Stimulated activated CD8-positive, alpha-beta memory T cell treated with anti-CD3 and anti-CD28 coated beads, Interleukin-15, amount 100 ng/mL, for 1 hour (primary cell): Measurements from ENCODE around the gene FAM114A1.

Experiments
- DNase-seq: peaks from one replicate; pipeline ENCODE4 v3.0.0-alpha.2; 2020; ENCODE audit warnings: low read depth

Gene FAM114A1

DNA sequence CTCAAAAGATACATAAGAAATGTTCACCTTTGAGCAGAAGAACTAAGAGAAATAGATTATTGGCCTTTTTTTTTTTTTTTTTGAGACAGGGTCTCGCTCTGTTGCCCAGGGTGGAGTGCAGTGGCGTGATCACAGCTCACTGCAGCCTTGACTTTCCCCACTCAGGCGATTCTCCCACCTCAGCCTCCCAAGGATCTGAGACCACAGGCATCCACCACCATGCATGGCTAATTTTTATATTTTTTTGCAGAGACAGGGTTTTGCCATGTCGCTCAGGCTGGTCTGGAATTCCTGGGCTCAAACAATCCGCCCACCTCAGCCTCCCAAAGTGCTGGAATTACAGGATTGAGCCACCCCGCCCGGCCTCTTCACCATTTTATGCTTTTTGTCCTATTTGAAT, 8.1 kb upstream of the FAM114A1 start:
- DNase-seq, result no peak

- peak; percentile 36 for DNase-seq
Observed at GRCh38 chr4:38860788-38861424, 6.7 kb upstream of the FAM114A1 start.

DNA sequence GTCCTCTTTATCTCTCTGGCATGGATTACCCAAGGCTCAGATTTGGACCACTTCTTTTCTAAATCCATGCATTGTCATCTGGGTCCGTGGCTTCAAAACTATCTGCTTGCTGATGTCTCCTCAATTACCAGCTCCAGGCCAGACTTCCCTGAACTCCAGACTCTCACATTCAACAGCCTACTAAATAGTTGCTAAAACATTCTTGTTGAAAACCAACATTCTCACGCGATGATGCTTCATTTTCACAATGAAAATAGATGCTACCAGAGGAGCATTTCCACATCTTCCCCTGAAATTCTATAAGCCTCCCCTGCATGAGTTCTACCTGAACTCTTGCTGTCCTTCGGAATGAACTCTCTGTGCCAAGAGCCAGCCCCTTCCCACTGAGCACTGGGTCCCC, 5.8 kb upstream of the FAM114A1 start:
- DNase-seq, result no peak

DNA sequence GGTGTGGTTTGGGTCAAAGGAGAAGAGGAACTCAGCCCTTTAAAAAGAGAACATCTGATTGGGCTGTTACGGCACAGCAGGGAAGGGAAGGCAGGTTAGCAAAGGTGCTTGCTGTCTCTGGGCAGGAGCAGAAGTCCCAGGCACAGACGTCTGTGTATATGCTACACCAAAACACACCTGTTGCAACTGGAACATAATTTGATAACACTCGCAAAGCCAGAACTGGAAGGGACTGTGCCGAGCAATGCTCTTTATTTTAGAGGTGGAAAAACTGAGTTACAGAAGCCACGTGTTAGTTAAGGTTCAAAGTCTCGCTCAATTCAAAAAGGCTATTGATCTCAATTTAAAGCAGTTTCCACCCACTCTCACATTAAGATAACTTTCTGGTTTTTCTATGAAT, 2.2 kb upstream of the FAM114A1 start:
- DNase-seq, result no peak

GRCh38 chr4:38866973-38867477, 581 bp upstream of the FAM114A1 start:
- no peak for DNase-seq

DNA sequence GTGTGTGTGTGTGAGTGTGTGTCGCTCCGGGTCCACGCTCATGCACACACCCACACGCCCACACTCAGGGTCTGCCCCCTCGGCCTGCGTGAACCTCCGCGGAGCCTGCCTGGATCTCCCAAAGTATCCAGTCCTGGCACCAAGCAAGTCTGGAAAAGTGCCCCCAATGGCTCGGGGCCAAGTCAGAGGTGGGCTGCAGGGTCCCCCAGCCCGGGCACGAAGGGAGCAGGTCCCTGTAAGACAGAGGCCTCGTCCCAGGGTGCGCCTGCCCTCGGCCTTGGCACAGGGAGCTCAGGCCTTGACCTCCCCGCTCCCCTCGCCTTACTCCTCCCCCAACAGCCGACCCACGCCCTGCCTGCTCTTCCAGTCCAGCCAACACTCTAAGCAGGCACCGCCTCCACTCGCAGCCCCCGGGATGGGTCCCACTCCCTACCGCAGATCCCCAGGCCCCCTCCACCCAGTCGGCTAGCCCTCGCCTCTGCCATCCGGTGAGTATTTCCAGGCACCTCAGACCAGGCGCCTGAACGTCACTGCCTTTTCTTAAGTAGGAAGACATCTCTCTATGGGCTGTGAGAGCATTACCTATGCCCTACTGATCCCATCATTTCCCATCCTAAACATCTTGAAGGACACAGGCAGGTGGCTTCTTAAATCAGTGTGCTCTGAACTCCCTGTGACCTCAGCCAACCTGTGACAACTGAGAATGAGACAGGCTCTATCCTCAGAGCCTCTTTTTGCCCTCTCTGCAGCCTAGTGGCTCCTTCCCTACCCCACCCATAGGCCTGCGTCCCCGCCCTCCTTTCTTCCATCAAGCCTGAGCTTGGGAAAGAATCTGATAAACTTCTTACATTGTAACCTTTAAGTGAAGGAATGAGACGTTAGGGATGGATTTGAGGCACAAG, 704 bp downstream of the FAM114A1 start:
- DNase-seq, result no peak

DNA sequence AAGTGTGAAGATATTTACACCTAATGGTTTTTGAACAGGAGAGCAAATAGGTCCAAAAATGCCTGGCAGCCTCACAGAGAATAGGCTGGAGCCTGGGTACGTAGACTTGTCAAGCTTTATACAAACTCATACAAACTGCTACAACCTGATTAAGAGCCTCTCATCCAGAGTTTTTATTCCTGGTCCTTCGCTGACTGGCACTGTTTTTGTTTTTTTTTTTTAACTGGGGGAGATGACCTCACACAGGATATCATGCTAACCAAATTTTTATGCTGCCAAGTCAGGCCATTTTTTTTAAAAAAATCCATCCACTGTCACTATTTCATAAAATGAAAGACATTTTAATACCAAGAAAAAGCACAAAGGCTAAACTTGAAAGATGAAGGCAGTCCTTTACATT, 1.9 kb downstream of the FAM114A1 start:
- no peak for DNase-seq

DNA sequence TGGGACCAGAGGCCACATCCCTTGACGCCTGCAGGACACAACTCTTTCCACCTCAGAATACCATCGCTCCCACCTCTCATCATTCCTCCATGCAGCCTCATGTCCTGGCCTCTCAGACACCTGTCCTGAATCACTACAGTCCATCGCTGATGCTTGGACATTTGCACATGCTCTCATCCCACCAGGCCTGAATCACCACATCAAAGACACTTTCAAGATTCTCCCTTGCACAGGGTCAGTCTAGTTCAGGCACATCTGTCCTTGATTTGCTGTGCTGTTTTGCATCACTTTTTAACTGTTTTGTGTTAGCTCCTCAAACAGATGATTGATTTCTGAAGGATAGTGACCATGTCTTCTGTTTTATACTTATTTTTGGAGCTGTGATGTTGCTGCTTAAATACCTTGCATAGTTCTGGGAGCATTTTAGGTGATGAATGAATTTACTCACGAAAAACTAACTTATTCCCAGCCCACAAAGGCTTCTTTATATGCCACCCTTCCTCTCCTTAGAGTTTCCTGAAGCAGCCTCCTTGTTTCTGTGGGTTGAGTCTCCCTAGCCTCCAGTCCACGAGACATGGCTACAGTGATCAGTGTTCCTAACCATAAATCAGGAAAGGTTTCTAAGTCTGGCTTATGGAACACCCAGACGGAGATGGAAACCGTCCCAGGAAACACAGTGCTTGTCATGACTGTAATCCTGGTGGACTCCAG, 2.6 kb downstream of the FAM114A1 start:
- no peak for DNase-seq

- DNase-seq, result no peak
Observed at GRCh38 chr4:38871593-38871992, 4.0 kb downstream of the FAM114A1 start.

DNA sequence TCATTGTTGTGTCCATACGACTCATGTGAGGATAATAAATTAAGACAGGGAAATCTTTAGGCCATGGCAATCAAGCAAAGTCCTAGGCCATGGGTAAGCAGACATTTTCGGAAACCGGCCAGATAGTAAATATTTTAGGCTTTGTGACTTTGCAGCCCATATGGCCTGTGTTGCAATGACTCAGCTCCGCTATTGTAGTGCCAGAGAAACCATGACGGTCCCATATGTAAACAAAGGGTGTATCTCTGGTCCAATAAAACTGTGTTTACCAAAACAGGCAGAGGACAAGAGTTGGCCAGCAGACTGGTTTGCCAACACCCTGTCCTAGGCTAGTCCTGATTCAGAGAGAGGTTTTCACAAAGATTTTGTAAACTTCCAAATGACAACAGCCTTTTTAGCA, 5.0 kb downstream of the FAM114A1 start:
- no peak for DNase-seq

- no peak for DNase-seq
Observed at GRCh38 chr4:38873290-38873944, 5.8 kb downstream of the FAM114A1 start.

DNA sequence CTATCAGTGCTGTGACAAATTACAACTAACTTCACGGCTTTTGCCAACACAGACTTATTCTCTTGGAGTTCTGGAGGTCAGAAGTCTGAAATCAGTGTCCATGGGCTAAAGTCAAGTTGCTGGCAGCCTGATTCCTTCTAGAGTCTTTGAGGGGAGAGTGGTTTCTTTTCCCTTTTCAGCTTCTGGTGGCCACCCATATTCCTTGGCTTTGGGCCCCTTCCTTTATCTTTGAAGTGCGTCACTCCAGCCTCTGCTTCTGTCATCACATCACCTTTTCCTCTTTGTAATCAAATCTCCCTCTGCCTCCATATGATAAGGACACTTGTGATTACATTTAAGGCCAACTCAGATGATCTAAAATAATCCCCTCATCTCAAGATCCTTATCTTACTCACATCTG, 9.0 kb downstream of the FAM114A1 start:
- DNase-seq, result no peak

DNA sequence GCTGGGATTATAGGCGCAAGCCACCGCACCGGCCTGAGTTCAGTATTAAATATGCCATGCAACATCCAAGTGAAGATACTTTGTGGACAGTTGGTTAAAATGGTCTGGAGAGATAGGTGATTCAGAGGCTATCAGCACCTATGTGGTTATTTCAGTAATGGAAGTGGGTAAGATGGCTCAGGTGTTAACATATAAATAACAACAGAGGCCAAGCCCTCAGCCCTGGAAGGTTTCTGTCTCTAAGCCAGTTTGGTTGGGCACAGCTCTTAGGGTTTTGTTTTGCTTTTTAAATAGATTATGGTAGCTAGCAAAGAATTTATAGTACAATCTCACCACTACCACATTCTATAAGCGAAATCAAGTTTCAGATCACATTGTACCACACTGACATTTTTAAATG, 16.6 kb downstream of the FAM114A1 start:
- DNase-seq, result no peak

- no peak for DNase-seq
Observed at GRCh38 chr4:38889143-38889542, 21.5 kb downstream of the FAM114A1 start.

- no peak for DNase-seq
Observed at GRCh38 chr4:38891051-38891983, 23.7 kb downstream of the FAM114A1 start.

- no peak for DNase-seq
Observed at GRCh38 chr4:38894322-38894982, 26.8 kb downstream of the FAM114A1 start.

GRCh38 chr4:38896940-38897339, 29.3 kb downstream of the FAM114A1 start:
- no peak for DNase-seq

GRCh38 chr4:38898245-38898644, 30.6 kb downstream of the FAM114A1 start:
- no peak for DNase-seq

DNA sequence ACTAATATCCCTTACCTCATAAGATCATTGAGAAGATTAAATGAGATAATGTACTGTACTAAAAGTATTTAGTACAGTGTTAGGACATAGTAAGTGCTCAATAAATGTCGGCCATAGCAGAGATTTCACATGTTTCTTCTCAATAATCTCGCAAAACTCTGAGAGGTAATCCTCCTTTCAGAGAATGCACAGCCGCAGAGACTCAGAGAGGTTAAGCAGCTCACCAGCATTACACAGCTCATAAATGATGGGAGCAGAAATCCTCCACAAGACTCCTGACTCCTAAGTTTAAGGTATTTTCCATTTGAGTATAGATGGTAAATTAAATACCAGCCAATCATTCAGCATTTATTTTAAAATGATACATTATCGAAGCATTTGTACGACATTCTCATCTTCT, 34.6 kb downstream of the FAM114A1 start:
- no peak for DNase-seq

DNA sequence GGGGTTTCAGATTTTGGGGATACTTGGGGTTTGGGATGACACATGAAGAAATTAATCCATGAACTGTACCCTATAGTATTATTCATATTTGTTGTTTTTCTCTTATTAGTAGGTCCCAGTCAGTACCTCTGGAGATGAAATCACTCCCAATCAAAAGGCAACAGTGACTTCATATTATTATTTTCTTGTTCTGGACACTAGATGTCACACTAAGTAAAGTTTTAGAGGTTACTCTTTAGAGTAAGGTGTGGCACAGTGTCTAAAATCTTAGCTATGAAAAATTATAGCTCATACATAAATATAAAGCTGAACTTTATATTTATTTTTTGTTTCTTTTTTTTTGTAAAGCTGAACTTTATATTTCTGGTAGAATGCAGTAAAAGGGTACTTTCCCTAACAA, 35.1 kb downstream of the FAM114A1 start:
- DNase-seq, result no peak
